Activated T-cell treated with anti-CD3 and anti-CD28 coated beads, Interleukin-2, amount 50 U/mL, for 48 hours (primary cell): ENCODE data around the gene SLC8A1.

Source experiments
- DNase-seq, 2 experiments: peaks; one replicate each; pipeline ENCODE4 v3.0.0-alpha.2; 2020

SLC8A1 gene

GRCh38 chr2:40419364-40419762, 32.5 kb downstream of the SLC8A1 start:
- DNase-seq: no peak

GRCh38 chr2:40418614-40419363, 33.1 kb downstream of the SLC8A1 start:
- DNase-seq: no peak

DNA sequence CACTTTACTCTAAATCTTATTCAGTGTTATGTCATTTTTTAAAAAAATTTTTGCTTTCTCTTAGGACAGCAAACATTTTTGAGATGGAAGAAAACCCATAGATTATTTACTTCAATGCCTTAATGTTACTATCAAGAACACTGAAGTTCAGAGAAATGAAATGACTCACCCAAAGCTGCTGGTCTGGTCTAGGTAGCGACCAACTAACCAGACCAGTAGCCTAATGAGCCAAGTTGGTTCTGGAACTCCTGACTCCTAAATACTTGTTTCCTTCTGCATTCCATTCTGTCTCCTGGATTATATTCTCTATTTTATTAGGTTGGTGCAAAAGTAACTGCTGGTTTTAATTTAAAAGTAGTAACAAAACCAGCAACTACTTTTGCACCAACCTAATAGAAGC, 35.4 kb downstream of the SLC8A1 start:
- DNase-seq: no peak

DNA sequence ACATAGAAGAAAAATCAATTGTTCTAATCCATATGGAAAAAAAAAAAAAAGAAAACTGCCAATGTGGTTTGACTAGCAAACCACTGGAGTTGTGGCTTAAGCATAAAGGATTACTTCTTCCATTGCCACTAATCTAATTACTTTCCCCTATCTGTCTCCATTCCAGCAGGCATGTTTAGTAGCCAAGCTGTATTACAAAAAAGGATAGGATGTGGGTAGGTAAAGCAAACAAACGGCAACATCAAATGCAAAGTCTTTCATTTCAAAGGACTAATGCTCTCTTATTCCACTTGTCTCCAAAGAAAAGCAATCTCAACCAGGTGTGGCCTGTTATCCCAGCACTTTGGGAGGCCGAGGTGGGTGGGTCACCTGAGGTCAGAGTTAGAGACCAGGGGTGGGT, 36.5 kb downstream of the SLC8A1 start:
- no peak for DNase-seq

- DNase-seq: no peak
These were observed 39.4 kb downstream of the SLC8A1 start for GRCh38 chr2:40412456-40412855.

- DNase-seq: no peak
These were observed 41.2 kb downstream of the SLC8A1 start for GRCh38 chr2:40410695-40411094.

DNA sequence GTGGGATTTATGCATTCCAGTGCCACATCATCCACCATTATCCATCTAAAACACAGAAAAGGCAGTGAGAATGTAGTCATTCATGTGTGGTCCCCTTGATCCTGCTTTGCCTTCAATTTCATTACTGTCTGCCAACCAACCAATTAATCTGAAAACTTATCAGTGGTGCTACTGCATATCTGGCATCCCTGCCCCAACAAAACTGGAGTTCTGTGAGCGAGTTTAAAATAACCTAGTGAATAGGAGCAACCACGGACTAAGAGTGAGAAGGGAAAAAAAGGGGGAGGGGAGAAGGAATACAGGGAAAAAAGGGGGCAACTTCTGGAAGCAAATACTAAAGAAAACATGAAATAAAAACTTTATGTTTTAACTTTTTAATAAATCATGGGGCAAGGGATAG, 42.2 kb downstream of the SLC8A1 start:
- DNase-seq: no peak

GRCh38 chr2:40406485-40407289, 45.2 kb downstream of the SLC8A1 start:
- no peak for DNase-seq

DNA sequence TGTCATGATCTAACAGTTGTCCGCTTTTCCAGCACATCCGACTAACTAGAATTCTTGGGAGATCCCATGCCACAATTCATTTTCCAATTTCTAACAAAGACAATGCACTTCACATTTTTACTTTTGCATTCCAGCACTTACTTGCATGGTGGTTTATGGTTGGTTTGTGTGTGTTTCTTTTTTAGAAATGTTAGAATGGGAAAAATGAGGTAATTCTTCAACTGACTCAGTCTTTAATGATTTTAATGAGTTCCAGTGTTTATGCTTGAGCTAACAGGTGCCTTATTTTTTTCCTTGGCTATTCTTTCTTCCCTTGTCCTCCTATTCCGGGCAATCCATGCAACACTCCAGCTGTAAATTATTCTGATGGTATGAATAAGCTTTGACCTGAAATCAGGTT, 46.4 kb downstream of the SLC8A1 start:
- no peak for DNase-seq

GRCh38 chr2:40404517-40404916, 47.4 kb downstream of the SLC8A1 start:
- DNase-seq: no peak

GRCh38 chr2:40403233-40403836, 48.6 kb downstream of the SLC8A1 start:
- DNase-seq: no peak

GRCh38 chr2:40401896-40402295, 50.0 kb downstream of the SLC8A1 start:
- DNase-seq: no peak

- DNase-seq: no peak
These were observed 51.4 kb downstream of the SLC8A1 start for GRCh38 chr2:40400336-40400953.

DNA sequence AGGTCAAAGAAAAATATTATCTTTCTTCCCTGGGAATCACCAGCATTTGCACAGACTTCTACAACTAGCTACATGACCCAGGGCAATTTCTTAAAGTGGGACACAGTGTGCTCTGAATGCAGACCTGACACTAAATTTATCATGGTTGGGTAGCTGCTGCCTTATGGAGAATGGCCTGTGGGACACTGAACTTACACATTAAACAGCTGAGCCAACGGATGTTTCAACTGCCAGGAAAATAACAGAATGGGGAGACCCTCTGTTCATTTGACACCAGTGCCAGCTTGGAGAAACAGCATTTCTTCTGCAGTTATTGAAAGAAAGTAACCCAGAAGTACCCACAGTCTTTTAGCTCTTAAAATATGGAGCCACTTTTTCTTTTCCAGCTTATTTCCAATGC, 54.1 kb downstream of the SLC8A1 start:
- DNase-seq: no peak

DNA sequence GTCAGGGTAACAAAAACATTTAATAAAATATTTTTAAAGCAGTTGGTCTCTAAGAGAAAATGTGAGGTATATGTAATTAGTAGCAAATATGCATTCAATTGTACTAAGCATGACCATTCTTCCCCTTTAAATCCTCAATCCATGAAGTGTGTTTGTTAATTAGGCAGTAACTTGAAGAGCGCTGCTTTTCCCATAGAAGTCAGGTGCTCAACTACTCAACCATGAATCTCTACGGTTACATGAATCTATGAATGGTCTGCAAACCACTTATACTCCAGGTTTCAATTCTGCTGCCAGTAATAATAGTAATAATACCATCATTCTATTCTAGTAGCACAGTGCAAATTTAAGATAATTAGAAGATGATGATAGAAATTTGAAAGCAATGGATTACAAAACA, 55.8 kb downstream of the SLC8A1 start:
- no peak for DNase-seq

DNA sequence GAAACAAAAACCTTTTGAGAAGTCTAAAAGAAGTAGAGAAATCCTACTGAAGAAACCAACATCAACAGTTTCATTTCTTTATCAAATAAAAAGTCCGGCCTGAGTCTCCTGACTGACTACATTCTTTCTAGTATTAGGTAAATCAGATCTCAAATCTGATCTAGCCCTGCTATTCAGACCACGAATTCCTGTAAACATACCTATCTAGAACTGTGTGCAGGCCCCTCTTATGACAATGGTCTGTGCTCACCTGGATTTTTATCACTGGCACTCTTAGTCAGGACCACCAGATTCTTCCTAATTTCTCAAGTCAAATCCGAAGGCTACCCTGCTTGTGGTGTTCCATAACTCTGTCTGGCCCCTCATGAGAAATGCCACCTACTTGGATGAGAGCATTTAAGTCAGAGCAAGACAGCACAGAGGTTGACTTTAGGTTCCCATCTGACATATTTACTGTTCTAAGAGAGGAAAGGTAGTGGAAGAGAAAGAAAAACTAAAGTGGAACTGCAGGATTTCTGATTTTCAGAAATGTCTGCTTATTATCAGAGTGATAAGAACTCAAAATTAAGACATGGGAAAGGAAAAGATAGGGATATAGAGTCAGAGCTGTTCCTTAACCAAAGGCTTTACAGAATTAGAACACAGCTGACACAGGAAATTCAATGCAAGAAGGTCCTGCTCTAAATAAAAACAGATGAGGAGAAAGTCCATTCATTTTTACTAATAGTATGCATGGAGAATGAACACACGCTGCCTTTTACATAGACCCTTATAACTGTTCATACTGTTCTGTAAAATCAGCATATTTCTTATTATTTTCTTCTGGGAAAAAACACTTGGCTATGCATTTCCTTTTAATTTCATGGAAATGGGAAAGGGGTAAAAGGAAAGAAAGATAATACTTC, 56.5 kb downstream of the SLC8A1 start:
- no peak for DNase-seq

DNA sequence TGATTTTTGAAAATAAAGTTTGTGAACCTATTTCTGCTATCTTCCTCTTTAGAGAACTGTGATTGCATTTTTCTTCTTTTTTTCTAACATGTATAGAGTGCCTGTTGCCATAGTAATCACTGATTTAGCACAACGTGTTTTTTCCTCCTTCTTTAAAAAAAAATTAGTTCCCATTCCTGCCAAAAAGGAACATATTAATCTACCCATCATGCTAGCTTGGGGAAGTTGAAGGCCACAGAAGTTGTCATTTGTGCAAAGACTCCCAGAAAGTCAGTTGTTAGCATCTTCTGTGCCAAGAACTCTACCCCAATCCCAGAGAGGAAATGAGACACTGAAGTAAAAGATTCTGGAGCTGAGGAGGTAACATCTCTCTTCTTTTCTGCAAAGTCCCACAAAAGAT, 57.3 kb downstream of the SLC8A1 start:
- DNase-seq: no peak

DNA sequence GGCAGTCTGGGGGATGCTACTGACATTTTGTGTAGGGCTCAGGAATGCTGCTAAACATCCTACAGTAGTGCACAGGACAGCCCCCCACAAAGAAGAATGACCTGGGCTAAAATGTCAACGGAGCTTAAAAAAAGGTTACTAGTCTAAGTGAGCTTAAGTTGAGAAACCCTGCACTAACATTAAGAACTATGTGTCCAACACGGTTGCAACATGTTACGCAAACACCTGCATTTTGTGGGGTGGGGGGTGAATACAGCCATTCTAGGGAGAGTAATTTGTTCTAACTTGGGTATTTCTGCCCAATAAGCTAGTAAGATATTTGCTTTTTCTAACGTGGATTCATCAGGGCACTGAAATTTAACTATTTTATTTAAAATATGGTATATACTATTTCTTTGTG, 57.9 kb downstream of the SLC8A1 start:
- DNase-seq: no peak

DNA sequence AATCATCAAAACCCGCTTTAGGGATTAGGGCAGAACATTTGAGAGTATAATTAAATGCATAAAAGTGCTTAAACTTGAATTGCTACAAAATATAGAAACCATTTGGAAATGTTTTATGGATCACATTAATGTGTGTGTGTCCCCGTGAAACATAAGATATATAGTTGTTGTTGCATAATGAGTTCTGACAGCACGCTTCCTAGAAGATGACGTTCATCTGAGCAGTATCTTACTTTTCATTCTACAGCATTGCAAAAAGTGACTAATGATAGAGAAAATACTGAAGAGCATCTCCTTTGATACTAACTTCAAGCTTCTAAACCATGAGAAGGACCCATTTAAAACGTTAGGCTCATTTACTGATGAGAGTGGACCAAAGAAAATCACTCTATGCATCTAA, 63.7 kb downstream of the SLC8A1 start:
- no peak for DNase-seq

GRCh38 chr2:40386177-40386576, 65.7 kb downstream of the SLC8A1 start:
- no peak for DNase-seq

DNA sequence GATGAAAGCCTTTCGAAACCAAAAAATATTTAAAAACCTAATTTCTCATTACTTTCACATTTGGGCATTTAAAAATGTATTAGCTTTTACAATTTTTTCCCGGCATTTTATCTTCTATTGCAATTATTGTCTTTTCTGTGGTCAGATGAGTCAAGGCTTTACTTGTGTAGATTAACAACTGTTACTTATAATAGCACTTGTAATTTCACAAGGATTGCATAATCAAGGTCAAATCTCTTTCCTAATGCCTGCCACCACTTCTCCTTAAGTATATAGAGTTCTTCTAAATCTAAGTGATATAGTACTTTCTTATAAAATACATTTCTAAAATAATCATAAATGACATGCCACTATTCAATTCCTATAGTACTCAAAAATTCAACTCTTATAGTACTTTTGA, 67.2 kb downstream of the SLC8A1 start:
- DNase-seq: no peak

DNA sequence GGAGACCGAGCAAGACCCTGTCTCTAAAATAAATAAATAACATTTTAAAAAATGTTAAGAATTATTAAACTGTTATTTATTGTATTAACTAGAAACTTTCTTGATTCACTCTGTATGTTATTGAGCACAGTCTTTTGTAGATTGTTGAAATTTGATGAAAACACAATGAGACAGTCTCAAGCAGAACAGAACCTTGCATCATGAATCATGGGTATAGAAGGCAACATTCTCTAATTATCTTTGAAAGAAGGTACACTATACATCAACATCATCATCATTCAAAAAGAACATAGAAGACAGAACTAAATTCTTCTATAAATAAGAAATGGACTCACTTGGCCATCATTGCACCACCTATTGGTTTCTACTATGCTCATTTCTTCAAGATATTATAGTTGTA, 67.7 kb downstream of the SLC8A1 start:
- no peak for DNase-seq

- DNase-seq: no peak
These were observed 71.2 kb downstream of the SLC8A1 start for GRCh38 chr2:40380721-40381120.
